Hematopoietic multipotent progenitor cell (in vitro differentiated cells): ENCODE results near the gene NHLH1. TPM values are rescaled to one million over a fixed set of nuclear protein-coding genes. Genes with fewer than 3 reads are reported as not detected.

ENCODE experiments used
- small RNA-seq: library from RNA; depleted of rRNA; stranded (forward); fragments of <200 nt; gene quantifications from one replicate; pipeline ENCODE3, GENCODE V24; 2012
- total RNA-seq: library from RNA; depleted of rRNA; stranded (reverse); fragments of >200 nt; gene quantifications from one replicate; pipeline ENCODE4 v1.2.3, GENCODE V29; 2012

Gene NHLH1
- total RNA-seq, 1 donor = not detected

Small RNA genes lying within 50 kb of the gene (small RNA-seq; reads per million reads assigned to genes)
- gene RF00019 (not detected), gene RNU4-42P (not detected)

Other genes with a start within 250 kb of the NHLH1 start
- gene ATP1A4, start 215.5 kb upstream of the NHLH1 start, total RNA-seq = under 0.01 TPM
- not detected for gene CASQ1, start 176.5 kb upstream of the NHLH1 start, total RNA-seq
- 23.7 TPM for gene PEA15, start 161.7 kb upstream of the NHLH1 start, total RNA-seq
- gene DCAF8, start 104.5 kb upstream of the NHLH1 start, total RNA-seq = 98.8 TPM
- gene PEX19, start 81.9 kb upstream of the NHLH1 start, total RNA-seq = 16.4 TPM
- gene COPA, start 23.8 kb upstream of the NHLH1 start, total RNA-seq = 93.2 TPM
- 77.3 TPM for gene NCSTN, start 23.7 kb upstream of the NHLH1 start, total RNA-seq
- gene VANGL2, start 33.5 kb downstream of the NHLH1 start, total RNA-seq = 3.8 TPM
- gene SLAMF6, start 156.2 kb downstream of the NHLH1 start, total RNA-seq = 0.54 TPM
- gene CD84, start 212.4 kb downstream of the NHLH1 start, total RNA-seq = 24.2 TPM